Gastroesophageal sphincter (tissue), 3 donors: ENCODE results near the gene ACSS3.

Experiments
- EP300 ChIP-seq: sonication (generic); formaldehyde crosslinking; IDR thresholded peaks from one replicate; pipeline ENCODE4 v1.6.1; 2017; ENCODE audit warnings: antibody characterized with exemption, mild to moderate bottlenecking
- POLR2A ChIP-seq, 2 donors: fragments of 450-650 bp; IDR thresholded peaks; one replicate each; pipeline ENCODE4 v1.6.1; 2017; ENCODE audit warnings: antibody characterized with exemption in 2 of 2, mild to moderate bottlenecking in 2 of 2, moderate library complexity in 1 of 2
- POLR2AphosphoS5 ChIP-seq: sonication (generic); formaldehyde crosslinking; IDR thresholded peaks from one replicate; pipeline ENCODE4 v1.6.1; 2017; ENCODE audit warnings: antibody characterized with exemption
- TF ChIP-seq, protein P1 (sequence below), 4 experiments: fragments of 200-600 bp in 2 of 4; fragments of 450-650 bp in 2 of 4; sonication (generic) in 1 of 4; IDR thresholded peaks; one replicate each; pipeline ENCODE4 v1.5.1; 2017 to 2019; ENCODE audit warnings: antibody characterized with exemption in 4 of 4, mild to moderate bottlenecking in 2 of 4, moderate library complexity in 2 of 4

GRCh38 chr12:81150382-81150781, 72.5 kb downstream of the ACSS3 start:
- TF ChIP-seq, protein P1, sequence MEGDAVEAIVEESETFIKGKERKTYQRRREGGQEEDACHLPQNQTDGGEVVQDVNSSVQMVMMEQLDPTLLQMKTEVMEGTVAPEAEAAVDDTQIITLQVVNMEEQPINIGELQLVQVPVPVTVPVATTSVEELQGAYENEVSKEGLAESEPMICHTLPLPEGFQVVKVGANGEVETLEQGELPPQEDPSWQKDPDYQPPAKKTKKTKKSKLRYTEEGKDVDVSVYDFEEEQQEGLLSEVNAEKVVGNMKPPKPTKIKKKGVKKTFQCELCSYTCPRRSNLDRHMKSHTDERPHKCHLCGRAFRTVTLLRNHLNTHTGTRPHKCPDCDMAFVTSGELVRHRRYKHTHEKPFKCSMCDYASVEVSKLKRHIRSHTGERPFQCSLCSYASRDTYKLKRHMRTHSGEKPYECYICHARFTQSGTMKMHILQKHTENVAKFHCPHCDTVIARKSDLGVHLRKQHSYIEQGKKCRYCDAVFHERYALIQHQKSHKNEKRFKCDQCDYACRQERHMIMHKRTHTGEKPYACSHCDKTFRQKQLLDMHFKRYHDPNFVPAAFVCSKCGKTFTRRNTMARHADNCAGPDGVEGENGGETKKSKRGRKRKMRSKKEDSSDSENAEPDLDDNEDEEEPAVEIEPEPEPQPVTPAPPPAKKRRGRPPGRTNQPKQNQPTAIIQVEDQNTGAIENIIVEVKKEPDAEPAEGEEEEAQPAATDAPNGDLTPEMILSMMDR (IDR thresholded peaks at IDR 0.05) = no peak
- TF ChIP-seq POLR2A (IDR thresholded peaks at IDR 0.05) = no peak
- TF ChIP-seq POLR2AphosphoS5 = no peak
- TF ChIP-seq EP300 = no peak
